Measurements from ENCODE around the gene ATP6V1B1. TPM values are rescaled to one million over a fixed set of nuclear protein-coding genes. Genes with fewer than 3 reads are reported as not detected.

ATP6V1B1 gene
- total and polyA plus RNA-seq, 2 of the 13 experiments (the other 11 are each of a cell fraction or from before 2014, with no cell fraction given), result 0.58 to 1.6 TPM

DNA sequence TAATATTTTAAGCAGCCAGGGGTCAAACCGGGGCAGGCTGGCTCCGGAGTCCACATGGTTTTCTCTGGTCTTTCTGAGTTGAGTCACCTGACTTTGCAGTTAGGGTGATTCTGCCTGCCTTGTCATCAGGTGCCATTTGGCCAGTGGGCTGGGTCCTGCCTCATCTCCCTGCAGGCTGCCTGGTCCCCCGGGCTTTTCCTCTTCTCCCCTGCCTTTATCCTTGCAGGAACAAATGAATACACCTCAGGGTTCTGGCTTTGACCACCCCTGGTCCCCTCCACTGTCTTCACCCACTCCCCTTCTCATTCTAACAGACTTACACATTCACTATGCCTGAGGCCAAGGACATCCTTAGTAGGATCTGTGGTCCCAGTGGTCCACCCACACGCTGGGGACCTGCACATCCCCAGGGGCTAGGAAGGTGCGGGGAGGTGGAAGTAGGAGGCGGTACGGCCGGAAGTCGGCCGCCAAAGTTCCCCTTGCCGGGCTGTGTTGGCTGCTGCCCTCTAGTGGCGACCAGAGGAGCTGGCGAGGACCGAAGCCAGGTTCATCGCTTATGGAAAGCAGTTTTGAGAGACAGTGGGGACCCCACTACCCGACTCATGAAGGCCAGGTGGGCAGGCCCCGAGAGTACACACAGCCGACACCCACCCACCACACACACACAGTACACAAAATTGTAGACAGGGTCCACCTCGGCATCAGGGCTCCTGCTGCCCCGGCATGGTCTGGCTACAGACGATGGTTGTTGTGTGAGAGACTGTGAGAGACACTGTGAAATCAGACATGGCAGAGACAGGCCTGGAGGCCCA, 65.3 kb downstream of the ATP6V1B1 start (continued):
- 0 out of 2 replicates have a peak, but pooled peaks have one; percentile 41 for TF ChIP-seq ZKSCAN8 (CRISPR knock-in tag; IDR thresholded peaks at IDR 0.05; ENCODE audit: borderline replicate concordance)
- no peak for TF ChIP-seq ZBTB8A (CRISPR knock-in tag; IDR thresholded peaks at IDR 0.05; ENCODE audit: borderline replicate concordance, low read depth)
- TF ChIP-seq, protein P1, sequence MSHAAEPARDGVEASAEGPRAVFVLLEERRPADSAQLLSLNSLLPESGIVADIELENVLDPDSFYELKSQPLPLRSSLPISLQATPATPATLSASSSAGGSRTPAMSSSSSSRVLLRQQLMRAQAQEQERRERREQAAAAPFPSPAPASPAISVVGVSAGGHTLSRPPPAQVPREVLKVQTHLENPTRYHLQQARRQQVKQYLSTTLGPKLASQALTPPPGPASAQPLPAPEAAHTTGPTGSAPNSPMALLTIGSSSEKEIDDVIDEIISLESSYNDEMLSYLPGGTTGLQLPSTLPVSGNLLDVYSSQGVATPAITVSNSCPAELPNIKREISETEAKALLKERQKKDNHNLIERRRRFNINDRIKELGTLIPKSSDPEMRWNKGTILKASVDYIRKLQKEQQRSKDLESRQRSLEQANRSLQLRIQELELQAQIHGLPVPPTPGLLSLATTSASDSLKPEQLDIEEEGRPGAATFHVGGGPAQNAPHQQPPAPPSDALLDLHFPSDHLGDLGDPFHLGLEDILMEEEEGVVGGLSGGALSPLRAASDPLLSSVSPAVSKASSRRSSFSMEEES (CRISPR knock-in tag; IDR thresholded peaks at IDR 0.05), result no peak
- TF ChIP-seq, protein P2, sequence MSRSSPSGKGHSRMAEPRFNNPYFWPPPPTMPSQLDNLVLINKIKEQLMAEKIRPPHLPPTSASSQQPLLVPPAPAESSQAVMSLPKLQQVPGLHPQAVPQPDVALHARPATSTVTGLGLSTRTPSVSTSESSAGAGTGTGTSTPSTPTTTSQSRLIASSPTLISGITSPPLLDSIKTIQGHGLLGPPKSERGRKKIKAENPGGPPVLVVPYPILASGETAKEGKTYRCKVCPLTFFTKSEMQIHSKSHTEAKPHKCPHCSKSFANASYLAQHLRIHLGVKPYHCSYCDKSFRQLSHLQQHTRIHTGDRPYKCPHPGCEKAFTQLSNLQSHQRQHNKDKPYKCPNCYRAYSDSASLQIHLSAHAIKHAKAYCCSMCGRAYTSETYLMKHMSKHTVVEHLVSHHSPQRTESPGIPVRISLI (CRISPR knock-in tag; IDR thresholded peaks at IDR 0.05; ENCODE audit: borderline replicate concordance), result 0 out of 2 replicates have a peak, but pooled peaks have one; percentile 28
- peak; percentile 94 for TF ChIP-seq GABPB1 (CRISPR knock-in tag; IDR thresholded peaks at IDR 0.05)
- no peak for TF ChIP-seq ZNF75D (CRISPR knock-in tag; IDR thresholded peaks at IDR 0.05; ENCODE audit: borderline replicate concordance)
- TF ChIP-seq ZSCAN31 (CRISPR knock-in tag; IDR thresholded peaks at IDR 0.05; ENCODE audit: low read depth), result peak; percentile 89
- TF ChIP-seq ZNF207 (IDR thresholded peaks at IDR 0.05; ENCODE audit: borderline replicate concordance), result no peak
- no peak for TF ChIP-seq NR2F2 (IDR thresholded peaks at IDR 0.05; ENCODE audit: borderline replicate concordance, low read depth)
- peak; percentile 41; the same call in 1 of the 2 replicates for TF ChIP-seq ZNF329 (CRISPR knock-in tag; IDR thresholded peaks at IDR 0.05; ENCODE audit: low read depth)
- no peak for TF ChIP-seq KLF15 (CRISPR knock-in tag; IDR thresholded peaks at IDR 0.05; ENCODE audit: borderline replicate concordance)
- TF ChIP-seq, protein P3, sequence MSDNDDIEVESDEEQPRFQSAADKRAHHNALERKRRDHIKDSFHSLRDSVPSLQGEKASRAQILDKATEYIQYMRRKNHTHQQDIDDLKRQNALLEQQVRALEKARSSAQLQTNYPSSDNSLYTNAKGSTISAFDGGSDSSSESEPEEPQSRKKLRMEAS (IDR thresholded peaks at IDR 0.05), result peak; percentile 55
- no peak for TF ChIP-seq ZNF253 (CRISPR knock-in tag; IDR thresholded peaks at IDR 0.05; ENCODE audit: borderline replicate concordance)
- no peak for TF ChIP-seq ZFP62 (CRISPR knock-in tag; IDR thresholded peaks at IDR 0.05)
- TF ChIP-seq SPEN (CRISPR knock-in tag; IDR thresholded peaks at IDR 0.05; ENCODE audit: low read depth), result no peak; the same call in 1 of the 2 replicates
- TF ChIP-seq ZIK1 (CRISPR knock-in tag; IDR thresholded peaks at IDR 0.05; ENCODE audit: borderline replicate concordance, low read depth), result no peak
- no peak for TF ChIP-seq ZFP82 (CRISPR knock-in tag; IDR thresholded peaks at IDR 0.05; ENCODE audit: borderline replicate concordance)
- 0 out of 2 replicates have a peak, but pooled peaks have one; percentile 66 for TF ChIP-seq SRY (CRISPR knock-in tag; IDR thresholded peaks at IDR 0.05)
- no peak for TF ChIP-seq EEA1 (CRISPR knock-in tag; IDR thresholded peaks at IDR 0.05; ENCODE audit: borderline replicate concordance)
- TF ChIP-seq, protein P4, sequence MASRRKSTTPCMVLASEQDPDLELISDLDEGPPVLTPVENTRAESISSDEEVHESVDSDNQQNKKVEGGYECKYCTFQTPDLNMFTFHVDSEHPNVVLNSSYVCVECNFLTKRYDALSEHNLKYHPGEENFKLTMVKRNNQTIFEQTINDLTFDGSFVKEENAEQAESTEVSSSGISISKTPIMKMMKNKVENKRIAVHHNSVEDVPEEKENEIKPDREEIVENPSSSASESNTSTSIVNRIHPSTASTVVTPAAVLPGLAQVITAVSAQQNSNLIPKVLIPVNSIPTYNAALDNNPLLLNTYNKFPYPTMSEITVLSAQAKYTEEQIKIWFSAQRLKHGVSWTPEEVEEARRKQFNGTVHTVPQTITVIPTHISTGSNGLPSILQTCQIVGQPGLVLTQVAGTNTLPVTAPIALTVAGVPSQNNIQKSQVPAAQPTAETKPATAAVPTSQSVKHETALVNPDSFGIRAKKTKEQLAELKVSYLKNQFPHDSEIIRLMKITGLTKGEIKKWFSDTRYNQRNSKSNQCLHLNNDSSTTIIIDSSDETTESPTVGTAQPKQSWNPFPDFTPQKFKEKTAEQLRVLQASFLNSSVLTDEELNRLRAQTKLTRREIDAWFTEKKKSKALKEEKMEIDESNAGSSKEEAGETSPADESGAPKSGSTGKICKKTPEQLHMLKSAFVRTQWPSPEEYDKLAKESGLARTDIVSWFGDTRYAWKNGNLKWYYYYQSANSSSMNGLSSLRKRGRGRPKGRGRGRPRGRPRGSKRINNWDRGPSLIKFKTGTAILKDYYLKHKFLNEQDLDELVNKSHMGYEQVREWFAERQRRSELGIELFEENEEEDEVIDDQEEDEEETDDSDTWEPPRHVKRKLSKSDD (CRISPR knock-in tag; IDR thresholded peaks at IDR 0.05; ENCODE audit: low read depth), result peak; percentile 68; the same call in 1 of the 2 replicates

Measured in HepG2 (cell line).